Endothelial cell of umbilical vein (primary cell): ENCODE results near the gene BMPER. TPM values are rescaled to one million over a fixed set of nuclear protein-coding genes. Genes with fewer than 3 reads are reported as not detected.

Source experiments
- BruUV-seq: library from RNA; stranded (reverse); fragments of 400-500 nt; replicated peaks from 2 replicates; lab custom pipeline; 2021; lab: Mats Ljungman, UMichigan
- CTCF ChIA-PET: fragments of 300-600, 350-600 bp; sonication (Branson Sonifier 250); formaldehyde crosslinking; loops from one replicate; lab custom pipeline; 2021; ENCODE audit warnings: antibody characterized with exemption, inconsistent platforms; lab: Charles Lee
- POLR2A ChIA-PET: fragments of 300-600, 350-600 bp; sonication (Branson Sonifier 250); formaldehyde crosslinking; loops from one replicate; lab custom pipeline; 2021; ENCODE audit warnings: antibody characterized with exemption, inconsistent platforms; lab: Charles Lee
- DNase-seq: peaks from one replicate; pipeline ENCODE4 v3.0.0-alpha.2; 2011; ENCODE audit warnings: low read depth, low spot score
- FAIRE-seq: peaks from 2 replicates; lab custom pipeline; 2011; peaks lifted over from hg19 to GRCh38; lab: Jason Lieb, UNC
- H2AFZ ChIP-seq: 2 replicates; pipeline ENCODE4 v1.6.0; 2012; ENCODE audit warnings: low read depth, low read length, control low read depth, inconsistent platforms
- H3K27ac ChIP-seq: 2 replicates; pipeline ENCODE4 v1.5.1; 2011; ENCODE audit warnings: low read depth, mild to moderate bottlenecking, control low read depth, low read length, moderate library complexity; ENCODE audit not compliant: insufficient read depth
- H3K27me3 ChIP-seq, 2 experiments: 2 replicates each; pipeline versions ENCODE4 v1.6.0 to v1.6.1; 2011; ENCODE audit warnings: low read length in 2 of 2, mixed read lengths in 1 of 2; ENCODE audit not compliant: control insufficient read depth in 2 of 2, insufficient read depth in 2 of 2
- H3K36me3 ChIP-seq, 2 experiments: 2 replicates in 1 of 2; 3 replicates in 1 of 2; pipeline ENCODE4 v1.5.1; 2011; ENCODE audit warnings: low read length in 2 of 2, mild to moderate bottlenecking in 1 of 2, moderate library complexity in 1 of 2; ENCODE audit not compliant: control insufficient read depth in 2 of 2, insufficient read depth in 2 of 2; ENCODE audit errors: extremely low read depth in 1 of 2
- H3K4me1 ChIP-seq: 3 replicates; pipeline ENCODE4 v1.5.1; 2011; ENCODE audit warnings: mild to moderate bottlenecking, low read length; ENCODE audit not compliant: control insufficient read depth, insufficient read depth; ENCODE audit errors: extremely low read depth
- H3K4me2 ChIP-seq: 2 replicates; pipeline ENCODE4 v1.6.1; 2011; ENCODE audit warnings: low read length, control low read depth, mixed read lengths; ENCODE audit not compliant: insufficient read depth
- H3K4me3 ChIP-seq, 3 experiments: fragments of 200-600 bp in 1 of 3; sonication (generic), shearing (Covaris generic) in 1 of 3; replicated peaks in 1 of 3; 2 replicates each; pipeline ENCODE4 v1.5.1; 2011 to 2016; ENCODE audit warnings: control low read depth in 3 of 3, low read length in 3 of 3, mild to moderate bottlenecking in 2 of 3, inconsistent platforms in 1 of 3, low read depth in 1 of 3, moderate library complexity in 1 of 3; ENCODE audit not compliant: insufficient read depth in 1 of 3
- H3K79me2 ChIP-seq: 2 replicates; pipeline ENCODE4 v1.6.0; 2012; ENCODE audit warnings: low read length, inconsistent platforms; ENCODE audit not compliant: control insufficient read depth, insufficient read depth
- H3K9ac ChIP-seq: replicated peaks from 2 replicates; pipeline ENCODE3; 2011; ENCODE audit warnings: low read length, control low read depth; ENCODE audit not compliant: insufficient read depth; ENCODE audit errors: extremely low read depth
- H3K9me1 ChIP-seq: replicated peaks from 3 replicates; pipeline ENCODE4 v1.6.0; 2011; ENCODE audit warnings: mild to moderate bottlenecking, low read length; ENCODE audit not compliant: control insufficient read depth, insufficient read depth; ENCODE audit errors: extremely low read depth
- H3K9me3 ChIP-seq: replicated peaks from 2 replicates; pipeline ENCODE4 v1.5.1; 2012; ENCODE audit warnings: low read length, inconsistent platforms; ENCODE audit not compliant: control insufficient read depth, insufficient read depth
- H4K20me1 ChIP-seq: replicated peaks from 2 replicates; pipeline ENCODE3; 2011; ENCODE audit warnings: mild to moderate bottlenecking, low read length; ENCODE audit not compliant: control insufficient read depth, insufficient read depth; ENCODE audit errors: extremely low read depth
- EZH2 ChIP-seq: IDR thresholded peaks from 2 replicates; pipeline ENCODE4 v1.6.1; 2012; ENCODE audit warnings: borderline replicate concordance, low read depth, mild to moderate bottlenecking, moderate library complexity, low read length, inconsistent platforms; ENCODE audit not compliant: severe bottlenecking
- FOS ChIP-seq: IDR thresholded peaks from 2 replicates; pipeline ENCODE4 v1.6.1; 2011; ENCODE audit warnings: mild to moderate bottlenecking, low read length, moderate library complexity, borderline replicate concordance; ENCODE audit not compliant: insufficient read depth
- GATA2 ChIP-seq: IDR thresholded peaks from 2 replicates; pipeline ENCODE4 v1.7.0; 2011; ENCODE audit warnings: low read depth, mild to moderate bottlenecking, moderate library complexity, mixed read lengths, low read length; ENCODE audit not compliant: insufficient read length, insufficient read depth
- JUN ChIP-seq: IDR thresholded peaks from 2 replicates; pipeline ENCODE4 v1.6.1; 2011; ENCODE audit warnings: borderline replicate concordance, low read depth; ENCODE audit not compliant: insufficient read length, insufficient read depth
- MYC ChIP-seq: IDR thresholded peaks from one replicate; pipeline ENCODE4 v1.6.1; 2011; ENCODE audit warnings: mild to moderate bottlenecking, low read depth, low read length
- POLR2A ChIP-seq: IDR thresholded peaks from 2 replicates; pipeline ENCODE4 v1.6.1; 2012; ENCODE audit warnings: low read depth, mild to moderate bottlenecking, control low read depth, low read length
- POLR2AphosphoS5 ChIP-seq: IDR thresholded peaks from 2 replicates; pipeline ENCODE4 v1.6.1; 2012; ENCODE audit warnings: low read depth, mild to moderate bottlenecking, control low read depth, low read length, moderate library complexity; ENCODE audit not compliant: insufficient read depth
- dilution Hi-C: fragments of 300-500 bp; cut with MboI; formaldehyde crosslinking; loops from one replicate; pipeline ENCODE4 v1.15.0; 2019; ENCODE audit warnings: low sequenced_read_pairs; ENCODE audit not compliant: extremely low pct_ligation_motif_present
- intact Hi-C: fragments of 100-400 bp; cut with micrococcal nuclease; formaldehyde crosslinking; loops from one replicate; pipeline ENCODE4 v1.10.0; 2022
- polyA plus RNA-seq, 4 experiments: library from polyadenylated mRNA; depleted of rRNA in 3 of 4; stranded (reverse) in 3 of 4; unstranded in 1 of 4; fragments of >200 nt; gene quantifications; 2 replicates each; pipeline versions ENCODE4 v1.2.1 to v1.2.3, GENCODE V29; 2011 to 2012; ENCODE audit warnings: missing spikeins in 1 of 4
- total RNA-seq: library from RNA; stranded (reverse); gene quantifications from 2 replicates; pipeline ENCODE4 v1.2.3, GENCODE V29; 2021
- TF ChIP-seq, protein P1 (sequence below): IDR thresholded peaks from 2 replicates; pipeline ENCODE4 v1.6.1; 2011; ENCODE audit not compliant: insufficient read depth, insufficient read length
- TF ChIP-seq, protein P2 (sequence below), 2 donors: IDR thresholded peaks; 1 replicate in 1 of 2; 2 replicates in 1 of 2; pipeline ENCODE4 v1.5.1; 2011; ENCODE audit warnings: low read length in 2 of 2, mild to moderate bottlenecking in 2 of 2, moderate library complexity in 2 of 2, control low read depth in 1 of 2, inconsistent platforms in 1 of 2, low read depth in 1 of 2; ENCODE audit not compliant: insufficient read depth in 1 of 2; ENCODE audit errors: extremely low read depth in 1 of 2

Gene BMPER
- total and polyA plus RNA-seq, 2 donors (not counting 3 experiments of a cell fraction or from before 2014, with no cell fraction given): 0.10 to 0.13 TPM

DNA sequence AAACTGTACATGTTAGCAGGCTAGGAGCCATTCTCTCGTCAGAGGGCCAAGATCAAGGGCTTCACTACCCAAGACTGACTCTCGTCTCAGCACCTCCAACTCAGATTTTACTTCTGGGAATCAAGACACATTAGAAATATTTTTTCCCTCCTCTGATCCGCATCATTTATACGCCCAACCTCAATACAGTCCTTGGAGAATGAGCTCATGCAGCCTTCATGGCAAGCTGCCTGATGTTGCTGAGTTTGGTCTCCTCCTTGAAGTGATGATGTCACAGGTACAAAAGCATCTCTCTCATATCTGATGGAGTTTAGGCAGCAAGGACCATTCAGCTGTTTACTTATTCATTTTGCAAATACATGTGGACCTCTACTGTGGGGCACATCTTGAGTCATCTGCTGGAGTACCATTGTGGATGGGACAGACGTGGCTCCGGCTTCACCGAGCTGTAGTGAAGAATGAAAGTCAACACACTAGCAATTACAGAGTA lies 114.0 kb downstream of the BMPER start:
- Histone ChIP-seq H3K9ac (no peak overlapping the region), H3K9me1 (no peaks in the 10 kb centered on the region), H3K27ac (no peak overlapping the region), H3K4me3 (no peak overlapping the region), H3K4me2 (no peak overlapping the region), H4K20me1 (no peaks in the 10 kb centered on the region), H3K36me3 (no peaks in the 10 kb centered on the region), H3K4me1 (no peaks in the 10 kb centered on the region), H3K9me3 (no peaks in the 10 kb centered on the region), H3K79me2 (no peaks in the 10 kb centered on the region), H3K27me3 (no peaks in the 10 kb centered on the region), H2AFZ (no peak overlapping the region)
- DNase-seq: no peak
- intact Hi-C loops (no loop called here), dilution Hi-C loops (no loop called here)
- ChIA-PET POLR2A (no interaction called here), CTCF (no interaction called here)
- BruUV-seq: no TSS peak
- FAIRE-seq: no peak
- TF ChIP-seq POLR2A: no peak
- TF ChIP-seq FOS: no peak
- no peak for TF ChIP-seq JUN
- TF ChIP-seq MYC: no peak
- TF ChIP-seq, protein P1, sequence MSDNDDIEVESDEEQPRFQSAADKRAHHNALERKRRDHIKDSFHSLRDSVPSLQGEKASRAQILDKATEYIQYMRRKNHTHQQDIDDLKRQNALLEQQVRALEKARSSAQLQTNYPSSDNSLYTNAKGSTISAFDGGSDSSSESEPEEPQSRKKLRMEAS: no peak

DNA sequence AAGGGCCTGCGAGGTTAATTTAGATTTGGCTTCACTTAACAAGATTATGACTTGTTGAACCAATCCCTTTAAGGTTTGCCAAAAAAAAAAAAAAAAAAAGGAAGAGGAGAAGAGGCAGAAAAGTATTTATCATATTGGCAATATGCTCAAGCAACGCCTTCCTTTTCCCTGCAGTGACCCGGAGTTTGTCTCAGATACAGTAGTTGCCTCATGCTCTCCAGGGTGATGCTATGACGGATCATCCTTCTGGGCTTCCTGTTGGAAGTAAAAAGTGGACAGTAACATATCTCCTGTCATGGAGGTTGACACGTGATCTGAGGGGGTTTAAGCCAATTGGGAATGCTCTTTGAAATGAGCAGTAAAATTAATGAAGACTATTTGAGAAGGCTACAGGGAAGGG lies 117.3 kb downstream of the BMPER start:
- Histone ChIP-seq H3K9ac (no peak overlapping the region), H3K4me3 (no peak overlapping the region), H3K9me1 (no peaks in the 10 kb centered on the region), H2AFZ (no peak overlapping the region), H3K4me2 (no peak overlapping the region), H3K27me3 (no peaks in the 10 kb centered on the region), H3K4me1 (no peaks in the 10 kb centered on the region), H3K36me3 (no peaks in the 10 kb centered on the region), H4K20me1 (no peaks in the 10 kb centered on the region), H3K79me2 (no peaks in the 10 kb centered on the region), H3K9me3 (no peaks in the 10 kb centered on the region), H3K27ac (no peak overlapping the region)
- no peak for TF ChIP-seq JUN
- no peak for TF ChIP-seq POLR2AphosphoS5
- TF ChIP-seq EZH2: no peak
- TF ChIP-seq, protein P1: no peak
- TF ChIP-seq POLR2A: no peak
- TF ChIP-seq MYC: no peak
- no peak for TF ChIP-seq FOS
- no peak for TF ChIP-seq GATA2
- TF ChIP-seq, protein P2, sequence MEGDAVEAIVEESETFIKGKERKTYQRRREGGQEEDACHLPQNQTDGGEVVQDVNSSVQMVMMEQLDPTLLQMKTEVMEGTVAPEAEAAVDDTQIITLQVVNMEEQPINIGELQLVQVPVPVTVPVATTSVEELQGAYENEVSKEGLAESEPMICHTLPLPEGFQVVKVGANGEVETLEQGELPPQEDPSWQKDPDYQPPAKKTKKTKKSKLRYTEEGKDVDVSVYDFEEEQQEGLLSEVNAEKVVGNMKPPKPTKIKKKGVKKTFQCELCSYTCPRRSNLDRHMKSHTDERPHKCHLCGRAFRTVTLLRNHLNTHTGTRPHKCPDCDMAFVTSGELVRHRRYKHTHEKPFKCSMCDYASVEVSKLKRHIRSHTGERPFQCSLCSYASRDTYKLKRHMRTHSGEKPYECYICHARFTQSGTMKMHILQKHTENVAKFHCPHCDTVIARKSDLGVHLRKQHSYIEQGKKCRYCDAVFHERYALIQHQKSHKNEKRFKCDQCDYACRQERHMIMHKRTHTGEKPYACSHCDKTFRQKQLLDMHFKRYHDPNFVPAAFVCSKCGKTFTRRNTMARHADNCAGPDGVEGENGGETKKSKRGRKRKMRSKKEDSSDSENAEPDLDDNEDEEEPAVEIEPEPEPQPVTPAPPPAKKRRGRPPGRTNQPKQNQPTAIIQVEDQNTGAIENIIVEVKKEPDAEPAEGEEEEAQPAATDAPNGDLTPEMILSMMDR (IDR thresholded peaks at IDR 0.05; ENCODE audit: extremely low read depth in 1 of 2, insufficient read depth in 1 of 2, low read depth in 1 of 2, low read length in 2 of 2): no peak
- ChIA-PET CTCF (no interaction called here), POLR2A (no interaction called here)
- FAIRE-seq: no peak
- no TSS peak for BruUV-seq
- DNase-seq: no peak
- dilution Hi-C loops: no loop called here
- intact Hi-C loops: no loop called here
